Measurements from ENCODE around the gene SEC24C. TPM values are rescaled to one million over a fixed set of nuclear protein-coding genes. Genes with fewer than 3 reads are reported as not detected.

SEC24C gene
- total RNA-seq, 1 experiment from 2014 or later, result 113 TPM

- Histone ChIP-seq H3K27ac (ENCODE audit: low read length) (peak overlapping the region; percentile 97), H3K36me3 (ENCODE audit: control insufficient read depth, insufficient read depth, low read length) (peaks cover 8% of the 10 kb centered on the region), H3K4me3 (ENCODE audit: low read depth in 2 of 2, low read length in 2 of 2) (peak overlapping the region; percentile 94 to 96), H3K4me1 (ENCODE audit: control insufficient read depth, insufficient read depth, low read length) (no peaks in the 10 kb centered on the region; the same call in 1 of the 2 replicates), H3K9me3 (ENCODE audit: control insufficient read depth, insufficient read depth, low read depth, low read length) (no peaks in the 10 kb centered on the region), H3K27me3 (ENCODE audit: control insufficient read depth, insufficient read depth, low read length) (no peaks in the 10 kb centered on the region)
- BruUV-seq (replicated peaks), result no TSS peak
- DNase-seq (ENCODE audit: low read depth, low spot score) (peak; percentile 90), ATAC-seq (peak; percentile 97)
- intact Hi-C loops (cut with micrococcal nuclease; ENCODE audit: unreplicated experiment), result no loop called here
- ChIA-PET POLR2A (interaction anchor here (0.8 kb wide), 1 partner anchor 12 kb away, joined by 4 read pairs; no protein-coding TSS in a partner anchor), CTCF (no interaction called here)
- in situ Hi-C loops (cut with HindIII; ENCODE audit: low pct_unique_long_range_greater_than_20kb, low sequenced_read_pairs), result no loop called here
- TF ChIP-seq REST (IDR thresholded peaks at IDR 0.05; ENCODE audit: insufficient read depth in 1 of 2, low read depth in 2 of 2, low read length in 1 of 2) (peak in 1 of 2 experiments; percentile 41; a peak in 1 of 4 replicates), CTCF (IDR thresholded peaks at IDR 0.05) (no peak), TCF7L2 (IDR thresholded peaks at IDR 0.05; ENCODE audit: low read depth, low read length) (peak; percentile 76), SIN3A (IDR thresholded peaks at IDR 0.05; ENCODE audit: borderline replicate concordance, insufficient read depth, low read depth, low read length) (peak; percentile 95), POLR2AphosphoS5 (IDR thresholded peaks at IDR 0.05; ENCODE audit: low read depth, low read length) (peak; percentile 98)
Observed at GRCh38 chr10:73730153-73730906, 13.8 kb upstream of the SEC24C start.

GRCh38 chr10:73731588-73732375 is 12.4 kb upstream of the SEC24C start:
- BruUV-seq (replicated peaks), result no TSS peak
- Histone ChIP-seq H3K27ac (ENCODE audit: low read length) (no peak overlapping the region; the same call in 1 of the 2 replicates), H3K4me3 (ENCODE audit: low read depth in 2 of 2, low read length in 2 of 2) (peak overlapping the region in 1 of 2 experiments; percentile 96; a peak in 2 of 4 replicates), H3K9me3 (ENCODE audit: control insufficient read depth, insufficient read depth, low read depth, low read length) (no peaks in the 10 kb centered on the region), H3K36me3 (ENCODE audit: control insufficient read depth, insufficient read depth, low read length) (peaks cover 8% of the 10 kb centered on the region), H3K4me1 (ENCODE audit: control insufficient read depth, insufficient read depth, low read length) (no peaks in the 10 kb centered on the region; the same call in 1 of the 2 replicates), H3K27me3 (ENCODE audit: control insufficient read depth, insufficient read depth, low read length) (no peaks in the 10 kb centered on the region)
- intact Hi-C loops (cut with micrococcal nuclease; ENCODE audit: unreplicated experiment), result no loop called here
- ChIA-PET POLR2A (interaction anchor here (0.7 to 1.0 kb wide), 2 partner anchors 12 to 1273 kb away, joined by 3 to 5 read pairs; no protein-coding TSS in a partner anchor), CTCF (no interaction called here)
- DNase-seq (ENCODE audit: low read depth, low spot score), result no peak
- no peak for ATAC-seq
- no peak for TF ChIP-seq CTCF (IDR thresholded peaks at IDR 0.05)
- TF ChIP-seq SIN3A (IDR thresholded peaks at IDR 0.05; ENCODE audit: borderline replicate concordance, insufficient read depth, low read depth, low read length), result no peak
- TF ChIP-seq REST (IDR thresholded peaks at IDR 0.05; ENCODE audit: insufficient read depth in 1 of 2, low read depth in 2 of 2, low read length in 1 of 2), result no peak
- TF ChIP-seq TCF7L2 (IDR thresholded peaks at IDR 0.05; ENCODE audit: low read depth, low read length), result no peak
- TF ChIP-seq POLR2AphosphoS5 (IDR thresholded peaks at IDR 0.05; ENCODE audit: low read depth, low read length), result no peak
- in situ Hi-C loops (cut with HindIII; ENCODE audit: low pct_unique_long_range_greater_than_20kb, low sequenced_read_pairs), result no loop called here

Measured in Panc1 (cell line).